ENCODE measurements around the gene MBD2. TPM values are rescaled to one million over a fixed set of nuclear protein-coding genes. Genes with fewer than 3 reads are reported as not detected.

Gene MBD2
- total and polyA plus RNA-seq, 2 donors from 2014 or later, result 79.1 to 123 TPM

DNA sequence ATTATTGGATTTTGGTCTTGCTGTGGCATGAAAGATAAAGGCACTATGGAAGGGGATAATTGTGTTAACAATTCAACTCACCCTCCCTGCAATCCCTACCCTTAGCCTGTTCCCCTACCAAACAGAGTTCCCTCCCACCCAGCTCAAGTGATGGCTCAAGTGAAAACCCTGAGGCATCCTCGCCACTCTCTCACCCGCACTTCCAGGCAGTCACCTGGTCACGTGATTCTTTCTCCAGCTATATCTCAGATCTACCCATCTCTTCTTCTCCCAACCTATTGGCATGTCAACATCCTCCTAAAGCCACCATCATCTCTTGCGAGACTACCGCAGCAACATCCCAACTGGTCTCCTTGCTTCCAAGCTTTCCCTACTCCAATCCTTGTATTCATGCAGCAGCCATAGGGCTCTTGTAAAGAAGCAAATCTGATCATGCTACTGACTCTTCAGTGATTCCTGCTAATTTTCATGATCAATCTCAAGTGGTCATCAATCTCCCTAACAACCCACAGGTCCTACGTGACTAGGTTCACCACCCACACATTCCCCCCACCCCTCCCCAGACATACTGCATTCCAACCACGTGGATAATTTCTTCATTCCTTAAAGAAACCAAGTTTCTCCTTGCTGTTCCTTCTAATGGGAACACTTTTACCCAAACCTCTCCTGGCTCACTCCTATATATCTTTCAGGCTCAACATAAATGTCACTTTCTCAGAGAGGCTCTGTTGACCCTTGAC is 66.7 kb downstream of the MBD2 start:
- Histone ChIP-seq H3K36me3 (ENCODE audit: control insufficient read depth in 2 of 3, insufficient read depth in 3 of 3, low read length in 3 of 3) (peaks cover 7 to 25% (median 14%) of the 10 kb centered on the region in 3 donors), H3K4me1 (ENCODE audit: control insufficient read depth in 2 of 3, insufficient read depth in 2 of 3, low read depth in 1 of 3, low read length in 3 of 3) (peaks cover 0 to 2% (median 0%) of the 10 kb centered on the region in 3 donors), H3K9me3 (ENCODE audit: control insufficient read depth in 2 of 3, insufficient read depth in 1 of 3, low read length in 3 of 3) (no peaks in the 10 kb centered on the region), H3K27ac (ENCODE audit: low read depth in 2 of 2, low read length in 2 of 2) (no peak overlapping the region), H3K9ac (ENCODE audit: low read length in 3 of 3) (no peak overlapping the region), H3K4me3 (ENCODE audit: low read length in 3 of 3) (no peak overlapping the region), H3K27me3 (ENCODE audit: control insufficient read depth, insufficient read depth, low read length) (no peaks in the 10 kb centered on the region)
- intact Hi-C loops (cut with DNase I), result no loop called here
- FAIRE-seq, result no peak
- TF ChIP-seq CTCF (IDR thresholded peaks at IDR 0.05; ENCODE audit: borderline replicate concordance, extremely low read depth, insufficient read depth), result no peak
- DNase-seq, result no peak

- Histone ChIP-seq H3K36me3 (ENCODE audit: control insufficient read depth in 2 of 3, insufficient read depth in 3 of 3, low read length in 3 of 3) (peaks cover 7 to 25% (median 12%) of the 10 kb centered on the region in 3 donors), H3K4me3 (ENCODE audit: low read length in 3 of 3) (no peak overlapping the region), H3K27ac (ENCODE audit: low read depth in 2 of 2, low read length in 2 of 2) (no peak overlapping the region), H3K9me3 (ENCODE audit: control insufficient read depth in 2 of 3, insufficient read depth in 1 of 3, low read length in 3 of 3) (no peaks in the 10 kb centered on the region), H3K9ac (ENCODE audit: low read length in 3 of 3) (no peak overlapping the region), H3K27me3 (ENCODE audit: control insufficient read depth, insufficient read depth, low read length) (no peaks in the 10 kb centered on the region), H3K4me1 (ENCODE audit: control insufficient read depth in 2 of 3, insufficient read depth in 2 of 3, low read depth in 1 of 3, low read length in 3 of 3) (peaks cover 0 to 2% (median 0%) of the 10 kb centered on the region in 3 donors)
- DNase-seq (no peak), FAIRE-seq (no peak)
- intact Hi-C loops (cut with DNase I), result no loop called here
- TF ChIP-seq CTCF (IDR thresholded peaks at IDR 0.05; ENCODE audit: borderline replicate concordance, extremely low read depth, insufficient read depth), result no peak
These were observed 69.1 kb downstream of the MBD2 start for GRCh38 chr18:54155412-54155811.

- TF ChIP-seq CTCF (IDR thresholded peaks at IDR 0.05; ENCODE audit: borderline replicate concordance, extremely low read depth, insufficient read depth), result no peak
- FAIRE-seq, result no peak
- intact Hi-C loops (cut with DNase I), result no loop called here
These were observed 70.2 kb downstream of the MBD2 start for GRCh38 chr18:54154231-54154630.

More at GRCh38 chr18:54154231-54154630, 70.2 kb downstream of the MBD2 start:
- Histone ChIP-seq H3K9me3 (ENCODE audit: control insufficient read depth in 2 of 3, insufficient read depth in 1 of 3, low read length in 3 of 3) (no peaks in the 10 kb centered on the region), H3K36me3 (ENCODE audit: control insufficient read depth in 2 of 3, insufficient read depth in 3 of 3, low read length in 3 of 3) (peaks cover 2 to 21% (median 6%) of the 10 kb centered on the region in 3 donors), H3K27ac (ENCODE audit: low read depth in 2 of 2, low read length in 2 of 2) (no peak overlapping the region), H3K4me1 (ENCODE audit: control insufficient read depth in 2 of 3, insufficient read depth in 2 of 3, low read depth in 1 of 3, low read length in 3 of 3) (no peaks in the 10 kb centered on the region), H3K27me3 (ENCODE audit: control insufficient read depth, insufficient read depth, low read length) (no peaks in the 10 kb centered on the region), H3K9ac (ENCODE audit: low read length in 3 of 3) (no peak overlapping the region), H3K4me3 (ENCODE audit: low read length in 3 of 3) (no peak overlapping the region)
- DNase-seq, result no peak
